Bronchial epithelial cell (primary cell): Measurements from ENCODE around the gene ZNF415. TPM values are rescaled to one million over a fixed set of nuclear protein-coding genes. Genes with fewer than 3 reads are reported as not detected.
A peak's percentile ranks its signal among the peaks of the same experiment; 100 is the strongest.

Source experiments
- DNase-seq: peaks from one replicate; pipeline ENCODE4 v3.0.0-alpha.2; 2010; ENCODE audit warnings: low read depth
- FAIRE-seq: peaks from 2 replicates; lab custom pipeline; 2011; peaks lifted over from hg19 to GRCh38; lab: Jason Lieb, UNC
- H3K27me3 ChIP-seq: 2 replicates; pipeline ENCODE4 v1.5.1; 2011; ENCODE audit warnings: low read length; ENCODE audit not compliant: control insufficient read depth, insufficient read depth
- H3K36me3 ChIP-seq: 2 replicates; pipeline ENCODE4 v1.5.1; 2011; ENCODE audit warnings: low read length; ENCODE audit not compliant: control insufficient read depth, insufficient read depth
- H3K4me3 ChIP-seq: 2 replicates; pipeline ENCODE4 v1.5.1; 2011; ENCODE audit warnings: mild to moderate bottlenecking, low read depth, low read length, control low read depth
- total RNA-seq: library from RNA; depleted of rRNA; stranded (reverse); fragments of >200 nt; gene quantifications from 2 replicates; pipeline ENCODE4 v1.2.1, GENCODE V29; 2014
- TF ChIP-seq, protein P1 (sequence below): IDR thresholded peaks from 2 replicates; pipeline ENCODE4 v1.5.1; 2011; ENCODE audit warnings: mild to moderate bottlenecking, moderate library complexity, low read length, control low read depth, inconsistent platforms; ENCODE audit not compliant: insufficient read depth, severe bottlenecking

The ZNF415 gene
- total RNA-seq, 1 donor from 2014 or later: 3.2 TPM

DNA sequence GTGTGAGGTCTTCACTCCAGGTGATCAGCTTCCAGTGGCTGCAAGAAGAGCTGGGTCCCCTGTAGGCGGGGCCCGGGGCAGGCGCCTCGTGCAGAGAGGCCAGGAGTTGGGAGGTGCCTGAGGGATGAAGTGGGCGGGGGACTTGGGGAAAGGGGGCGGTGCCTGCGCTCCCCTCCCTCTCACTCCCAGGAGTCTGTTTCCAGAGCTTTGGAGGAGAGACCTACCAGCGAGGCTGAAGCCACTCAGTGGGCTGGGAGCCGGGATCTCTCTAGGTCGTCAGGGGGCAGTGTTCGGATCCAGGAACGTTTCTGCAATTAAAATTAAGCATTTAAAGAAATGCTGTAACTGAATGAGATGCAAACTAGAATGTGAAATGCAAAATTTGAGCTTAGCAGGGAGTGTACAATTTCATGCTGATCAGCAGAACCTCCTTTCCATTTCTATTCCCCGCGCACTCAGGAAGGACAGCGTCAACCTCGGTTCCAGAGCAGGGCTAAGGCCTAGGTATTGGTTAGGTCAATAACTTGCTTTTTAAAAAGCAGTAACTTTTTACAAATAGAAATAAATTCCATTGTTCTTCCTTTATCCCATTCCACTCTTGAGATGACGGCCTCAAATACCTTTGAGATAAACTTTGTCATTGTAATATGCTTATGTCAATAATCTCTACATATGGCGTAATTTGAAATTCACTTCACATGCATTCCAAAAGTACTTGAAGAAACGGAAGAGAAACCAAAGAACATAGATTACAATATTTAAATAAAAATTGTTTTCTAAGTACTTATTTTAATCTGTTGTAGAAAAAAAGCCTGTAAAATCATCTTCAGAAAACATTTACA, 41.1 kb downstream of the ZNF415 start:
- H3K27me3 ChIP-seq: no peaks in the 10 kb centered on the region
- H3K36me3 ChIP-seq: peaks cover 3% of the 10 kb centered on the region
- TF ChIP-seq, protein P1, sequence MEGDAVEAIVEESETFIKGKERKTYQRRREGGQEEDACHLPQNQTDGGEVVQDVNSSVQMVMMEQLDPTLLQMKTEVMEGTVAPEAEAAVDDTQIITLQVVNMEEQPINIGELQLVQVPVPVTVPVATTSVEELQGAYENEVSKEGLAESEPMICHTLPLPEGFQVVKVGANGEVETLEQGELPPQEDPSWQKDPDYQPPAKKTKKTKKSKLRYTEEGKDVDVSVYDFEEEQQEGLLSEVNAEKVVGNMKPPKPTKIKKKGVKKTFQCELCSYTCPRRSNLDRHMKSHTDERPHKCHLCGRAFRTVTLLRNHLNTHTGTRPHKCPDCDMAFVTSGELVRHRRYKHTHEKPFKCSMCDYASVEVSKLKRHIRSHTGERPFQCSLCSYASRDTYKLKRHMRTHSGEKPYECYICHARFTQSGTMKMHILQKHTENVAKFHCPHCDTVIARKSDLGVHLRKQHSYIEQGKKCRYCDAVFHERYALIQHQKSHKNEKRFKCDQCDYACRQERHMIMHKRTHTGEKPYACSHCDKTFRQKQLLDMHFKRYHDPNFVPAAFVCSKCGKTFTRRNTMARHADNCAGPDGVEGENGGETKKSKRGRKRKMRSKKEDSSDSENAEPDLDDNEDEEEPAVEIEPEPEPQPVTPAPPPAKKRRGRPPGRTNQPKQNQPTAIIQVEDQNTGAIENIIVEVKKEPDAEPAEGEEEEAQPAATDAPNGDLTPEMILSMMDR: no peak
- FAIRE-seq: no peak
- no peak overlapping the region for H3K4me3 ChIP-seq
- no peak for DNase-seq

DNA sequence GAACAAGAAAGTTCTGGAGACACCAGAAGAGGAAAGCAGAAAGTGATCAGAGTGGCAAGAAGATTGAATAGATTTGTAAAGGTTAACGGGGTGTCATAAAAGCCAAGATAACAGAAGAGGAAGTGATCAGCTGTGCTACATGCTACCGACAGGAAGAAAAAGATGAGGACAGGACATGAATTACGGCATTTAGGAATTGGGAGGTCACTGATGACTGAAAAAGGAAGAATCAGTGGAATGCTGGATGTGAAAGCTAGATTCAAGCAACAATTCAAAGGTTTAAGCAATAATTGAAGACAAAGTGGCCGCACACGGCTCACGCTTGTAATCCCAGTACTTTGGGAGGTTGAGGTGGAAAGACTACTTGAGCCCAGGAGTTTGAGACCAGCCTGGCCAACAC, 44.6 kb downstream of the ZNF415 start:
- peaks cover 3% of the 10 kb centered on the region for H3K36me3 ChIP-seq
- no peaks in the 10 kb centered on the region for H3K27me3 ChIP-seq
- no peak overlapping the region for H3K4me3 ChIP-seq
- FAIRE-seq (no peak), DNase-seq (no peak)
- TF ChIP-seq, protein P1: no peak

DNA sequence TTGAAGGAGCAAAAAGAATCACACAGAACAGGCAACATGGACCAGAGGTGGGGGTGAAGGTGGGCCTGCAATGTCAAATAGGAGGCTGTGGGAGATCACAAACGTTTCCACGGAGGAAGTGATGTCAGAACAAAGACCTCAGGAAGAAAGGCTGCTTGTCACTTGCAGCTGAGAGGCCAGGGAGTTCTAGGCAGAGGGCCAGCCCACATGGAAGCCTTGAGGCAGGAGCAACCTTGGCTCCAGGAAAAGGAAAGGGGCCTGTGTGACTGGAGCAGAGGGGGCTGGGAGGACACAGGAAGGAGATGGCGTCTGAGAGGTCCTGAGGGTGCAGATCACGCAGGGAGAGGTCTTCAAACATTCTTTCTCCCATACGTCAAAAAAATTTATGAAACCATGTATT, 45.8 kb downstream of the ZNF415 start:
- FAIRE-seq: peak; percentile 18
- Histone ChIP-seq H3K27me3 (no peaks in the 10 kb centered on the region), H3K36me3 (peaks cover 3% of the 10 kb centered on the region), H3K4me3 (no peak overlapping the region)
- TF ChIP-seq, protein P1: no peak
- DNase-seq: no peak

DNA sequence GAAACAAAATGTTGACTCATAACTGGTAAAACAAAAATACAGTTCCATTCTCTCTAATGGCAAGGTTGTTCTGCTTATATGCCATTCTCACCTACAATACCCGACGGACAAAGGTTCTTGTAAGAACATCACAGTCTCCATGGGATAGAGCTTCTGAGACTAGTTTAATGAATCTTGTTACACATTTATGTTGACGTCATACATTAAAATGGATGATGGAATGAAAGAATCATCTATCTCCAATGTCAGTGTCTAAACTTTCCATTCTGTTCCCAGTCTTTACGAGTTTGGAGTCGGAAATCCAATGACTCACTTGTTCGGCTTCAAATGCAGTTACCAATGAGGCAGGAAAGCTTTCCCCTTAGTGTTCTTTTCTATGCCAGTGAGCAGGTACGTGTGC, 47.2 kb downstream of the ZNF415 start:
- DNase-seq (no peak), FAIRE-seq (no peak)
- Histone ChIP-seq H3K27me3 (no peaks in the 10 kb centered on the region), H3K36me3 (no peaks in the 10 kb centered on the region), H3K4me3 (no peak overlapping the region)
- TF ChIP-seq, protein P1: no peak

DNA sequence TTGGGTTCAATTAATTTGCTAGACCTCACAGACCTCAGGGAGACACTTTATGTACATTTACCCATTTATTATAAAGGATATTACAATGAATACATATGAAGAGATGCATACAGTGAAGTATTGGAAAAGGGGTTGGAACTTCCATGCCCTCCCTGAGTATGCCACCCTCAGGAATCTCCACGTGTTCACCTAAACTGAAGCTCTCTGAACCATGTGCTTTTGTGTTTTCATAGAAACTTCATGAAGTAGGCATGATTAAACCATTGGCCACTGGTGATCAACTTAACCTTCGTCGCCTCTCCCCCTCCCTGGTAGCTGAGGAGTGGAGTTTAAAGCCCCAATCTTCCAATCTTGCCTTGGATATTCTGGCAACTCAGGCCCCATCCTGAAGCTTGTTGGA, 49.8 kb downstream of the ZNF415 start:
- TF ChIP-seq, protein P1: no peak
- no peaks in the 10 kb centered on the region for H3K36me3 ChIP-seq
- H3K4me3 ChIP-seq: no peak overlapping the region
- no peaks in the 10 kb centered on the region for H3K27me3 ChIP-seq
- FAIRE-seq: no peak
- DNase-seq: no peak
